HG03097 (cell line): ENCODE measurements around the gene TRAF3.
"Not testable (repeated sequence)": the region's sequence is repeated elsewhere in the genome, so short reads cannot be mapped to it uniquely, and the experiment has no call there.

ENCODE experiments used
- ATAC-seq: cut with Tn5 transposase; IDR thresholded peaks from one replicate; pipeline ENCODE4 v1.9.1; 2021; ENCODE audit not compliant: unreplicated experiment, low FRiP score

The TRAF3 gene

DNA sequence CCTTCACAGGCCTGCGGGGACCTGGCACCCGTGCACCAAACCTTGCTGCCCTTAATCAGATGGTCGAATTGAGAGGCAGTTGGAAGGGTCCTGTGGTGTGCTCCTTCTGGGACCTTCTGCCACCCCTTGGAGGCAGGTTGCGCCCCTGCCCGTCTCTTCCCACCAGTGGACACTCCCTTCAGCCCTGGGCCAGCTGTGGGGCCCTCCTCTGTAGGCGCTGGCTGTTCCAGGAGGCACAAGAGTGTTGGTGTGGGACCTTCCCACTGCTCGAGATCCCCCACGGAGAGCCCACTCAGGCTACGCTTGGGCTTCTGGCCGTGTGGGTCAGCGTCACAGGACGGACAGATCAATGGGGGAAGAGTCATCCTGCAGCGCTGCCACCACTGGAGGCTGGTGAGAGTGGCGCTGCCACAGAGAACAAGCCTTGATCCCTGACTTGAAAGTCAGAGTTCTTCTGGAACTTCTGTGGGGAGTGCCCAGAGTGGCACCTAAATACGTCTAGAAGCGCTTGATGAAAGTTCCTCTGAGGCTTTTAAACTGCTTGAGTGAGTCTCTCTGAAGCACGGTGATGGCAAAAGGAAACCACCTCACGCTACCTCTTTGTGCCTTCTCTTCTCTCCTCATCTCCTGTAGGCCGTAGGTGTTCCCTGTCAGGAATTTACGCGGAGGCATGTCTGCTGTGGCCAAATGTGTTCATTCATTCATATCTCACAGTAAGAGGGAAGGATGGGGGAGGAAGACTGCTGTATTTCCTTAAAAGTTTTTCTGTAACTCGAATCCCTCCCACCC lies 48.3 kb downstream of the TRAF3 start:
- ATAC-seq = no peak

DNA sequence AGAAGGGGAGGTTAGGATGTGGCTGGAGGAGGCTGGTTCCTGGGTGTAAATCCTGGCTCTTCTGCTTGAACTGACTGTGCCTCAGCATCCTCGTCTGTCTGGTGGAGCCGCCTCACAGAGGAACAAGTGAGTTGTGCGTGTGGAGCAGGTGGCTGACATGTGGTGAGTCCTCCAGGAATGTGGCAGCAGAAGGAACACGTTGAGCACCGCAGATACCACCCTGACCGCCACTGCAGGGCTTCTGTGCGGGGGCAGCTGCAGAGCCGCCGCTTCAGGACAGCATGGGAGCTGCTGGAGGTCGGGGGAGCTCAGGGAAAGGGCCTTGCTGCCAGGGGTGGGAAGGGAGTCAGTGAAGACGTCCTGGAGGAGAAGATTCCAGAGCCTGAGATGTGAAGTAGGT lies 48.9 kb downstream of the TRAF3 start:
- no peak for ATAC-seq

DNA sequence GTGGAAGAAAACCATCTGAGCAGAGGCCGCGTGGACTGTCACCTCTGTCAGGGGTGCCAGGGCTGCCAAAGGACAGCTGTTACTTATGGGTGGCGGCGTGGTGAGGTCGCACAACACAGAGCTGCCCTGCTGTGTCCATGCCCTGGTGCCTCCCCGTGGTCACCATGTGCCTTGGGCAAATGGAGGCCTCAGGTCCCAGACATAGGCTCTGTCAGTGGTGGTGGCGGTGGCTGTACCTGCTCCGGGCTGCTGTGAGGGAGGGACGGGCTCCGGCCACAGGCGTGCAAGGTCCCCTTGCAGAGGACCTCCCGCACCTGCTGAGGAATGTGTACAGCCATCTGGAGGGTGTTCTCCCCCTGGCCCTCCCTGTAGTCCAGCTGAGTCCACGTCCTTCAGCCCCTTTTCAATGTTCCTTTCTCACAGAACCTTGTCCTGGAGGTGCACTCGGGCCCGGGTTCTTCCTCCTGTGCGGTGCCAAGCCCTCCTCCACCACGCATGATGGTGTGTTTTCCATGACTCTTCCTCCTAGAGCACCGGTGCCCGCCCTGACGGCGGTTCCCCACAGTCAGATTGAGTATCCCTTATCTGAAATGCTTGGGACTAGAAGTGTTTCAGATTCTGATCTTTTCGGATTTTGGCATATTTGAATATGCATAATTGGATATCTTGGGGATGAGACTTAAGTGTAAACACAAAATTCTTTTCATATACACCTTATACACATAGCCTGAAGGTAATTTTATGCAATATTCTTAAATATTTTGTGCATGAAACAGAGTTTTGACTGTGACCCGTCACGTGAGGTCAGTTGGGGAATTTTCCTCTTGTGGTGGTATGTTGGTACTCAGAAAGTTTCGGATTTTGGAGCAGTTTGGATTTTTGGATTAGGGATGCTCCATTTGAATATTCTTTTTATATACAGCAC lies 49.8 kb downstream of the TRAF3 start:
- no peak for ATAC-seq

GRCh38 chr14:102827716-102828115 lies 50.5 kb downstream of the TRAF3 start:
- ATAC-seq = no peak

GRCh38 chr14:102828151-102828550 lies 50.9 kb downstream of the TRAF3 start:
- no peak for ATAC-seq

DNA sequence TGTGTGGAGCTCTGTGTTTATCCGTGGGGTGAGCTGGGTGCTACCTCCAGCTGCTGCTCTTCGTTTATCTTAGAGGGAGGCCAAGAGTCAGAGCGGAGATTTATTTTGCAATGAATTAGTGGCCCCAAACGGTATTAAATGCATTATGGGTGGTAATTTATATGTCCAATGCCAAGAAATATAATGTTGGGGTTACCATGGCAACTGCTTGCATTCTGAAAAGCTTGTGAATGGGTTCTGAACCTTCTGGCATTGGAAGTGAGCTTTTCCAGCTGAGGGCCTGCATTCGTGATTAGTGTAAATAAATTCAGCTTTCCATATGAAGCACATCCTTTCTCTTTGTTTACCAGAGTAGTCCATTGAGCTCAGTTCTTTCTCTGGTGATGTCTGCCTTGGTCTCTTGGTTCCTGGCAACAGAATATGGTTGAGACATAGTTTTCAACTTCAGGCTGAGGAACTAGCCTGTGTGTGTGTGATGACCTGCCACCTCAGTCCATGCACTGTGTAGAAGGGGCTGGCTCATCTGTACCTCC lies 51.8 kb downstream of the TRAF3 start:
- no peak for ATAC-seq

DNA sequence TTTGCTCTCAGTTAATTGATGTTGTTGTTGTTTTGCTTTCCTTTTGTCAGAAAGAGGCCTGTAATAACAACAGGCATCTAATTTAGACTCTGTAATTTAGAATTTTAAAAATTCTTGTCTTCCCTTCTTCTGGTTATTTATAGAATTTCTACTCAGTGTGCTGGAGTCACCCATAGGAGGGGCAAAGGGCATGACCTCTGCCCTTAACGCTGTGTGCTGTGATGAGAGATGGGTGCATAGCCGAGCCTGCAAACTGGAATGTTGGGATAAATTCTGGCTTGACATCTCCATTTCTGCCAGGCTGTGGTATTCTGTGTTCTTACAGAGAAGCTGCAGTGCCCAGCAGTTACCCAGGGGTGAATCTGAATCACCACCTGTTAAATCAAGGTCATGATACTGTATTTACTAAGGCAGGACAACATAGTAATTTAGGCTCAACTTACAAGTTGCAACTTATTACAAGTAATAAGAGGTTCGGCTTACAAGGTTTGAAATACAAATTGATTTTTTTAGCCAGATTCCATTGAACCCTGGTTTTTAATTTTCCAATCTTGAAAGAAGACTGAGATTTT lies 53.3 kb downstream of the TRAF3 start:
- no peak for ATAC-seq

- no peak for ATAC-seq
These were observed 54.0 kb downstream of the TRAF3 start for GRCh38 chr14:102831163-102831804.

- ATAC-seq = no peak
These were observed 56.1 kb downstream of the TRAF3 start for GRCh38 chr14:102833341-102833740.

DNA sequence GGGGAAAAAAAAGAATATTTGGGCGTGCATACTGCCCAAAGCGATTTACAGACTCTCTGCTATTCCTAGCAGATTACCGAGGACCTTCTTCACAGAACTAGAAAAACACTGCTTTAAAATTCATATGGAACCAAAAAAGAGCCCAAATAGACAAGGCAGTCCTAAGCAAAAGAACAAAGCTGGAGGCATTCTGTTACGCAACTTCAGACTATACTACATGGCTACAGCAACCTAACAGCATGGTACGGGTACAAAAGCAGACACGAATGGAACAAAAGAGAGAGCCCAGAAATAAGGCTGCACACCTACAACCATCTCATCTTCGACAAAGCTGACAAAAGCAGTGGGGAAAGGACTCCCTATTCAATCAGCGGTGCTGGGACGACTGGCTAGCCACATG lies 56.7 kb downstream of the TRAF3 start:
- no peak for ATAC-seq

GRCh38 chr14:102835959-102836358 lies 58.7 kb downstream of the TRAF3 start:
- ATAC-seq = no peak

DNA sequence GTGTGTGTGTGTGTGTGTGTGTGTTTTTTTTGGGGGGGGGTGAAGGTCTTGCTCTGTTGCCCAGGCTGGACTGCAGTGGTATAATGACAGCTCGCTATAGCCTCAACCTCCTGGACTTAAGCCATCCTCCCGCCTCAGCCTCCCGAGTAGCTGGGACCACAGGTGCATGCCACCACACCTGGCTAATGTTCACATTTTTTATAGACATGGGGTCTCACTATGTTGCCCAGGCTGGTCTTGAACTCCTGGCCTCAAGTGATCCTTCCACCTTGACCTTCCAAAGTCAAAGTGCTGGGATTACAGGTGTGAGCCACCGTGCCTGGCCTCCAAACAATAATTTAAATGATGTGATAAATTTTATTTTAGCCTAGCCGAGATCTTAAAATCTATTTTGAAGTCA lies 59.9 kb downstream of the TRAF3 start:
- ATAC-seq = not testable (repeated sequence)

- no peak for ATAC-seq
These were observed 61.3 kb downstream of the TRAF3 start for GRCh38 chr14:102838501-102838900.

DNA sequence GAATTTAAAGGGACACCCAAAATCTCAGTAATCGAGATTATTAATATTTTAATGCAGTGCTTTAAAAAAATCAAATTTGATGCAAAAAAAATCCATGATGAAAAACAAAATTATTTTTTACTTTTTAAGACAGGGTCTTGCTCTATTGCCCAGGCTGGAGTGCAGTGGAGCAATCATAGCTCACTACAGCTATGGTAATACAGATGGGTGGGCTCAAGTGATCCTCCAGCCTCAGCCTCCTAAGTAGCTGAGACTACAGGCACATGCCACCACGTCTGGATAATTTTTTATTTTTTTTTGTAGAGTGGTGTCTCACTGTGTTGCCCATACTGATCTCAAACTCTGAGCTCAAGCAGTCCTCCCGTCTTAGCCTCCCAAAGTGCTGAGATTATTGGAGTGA lies 62.9 kb downstream of the TRAF3 start:
- ATAC-seq = no peak

- ATAC-seq = no peak
These were observed 63.7 kb downstream of the TRAF3 start for GRCh38 chr14:102840771-102841528.

DNA sequence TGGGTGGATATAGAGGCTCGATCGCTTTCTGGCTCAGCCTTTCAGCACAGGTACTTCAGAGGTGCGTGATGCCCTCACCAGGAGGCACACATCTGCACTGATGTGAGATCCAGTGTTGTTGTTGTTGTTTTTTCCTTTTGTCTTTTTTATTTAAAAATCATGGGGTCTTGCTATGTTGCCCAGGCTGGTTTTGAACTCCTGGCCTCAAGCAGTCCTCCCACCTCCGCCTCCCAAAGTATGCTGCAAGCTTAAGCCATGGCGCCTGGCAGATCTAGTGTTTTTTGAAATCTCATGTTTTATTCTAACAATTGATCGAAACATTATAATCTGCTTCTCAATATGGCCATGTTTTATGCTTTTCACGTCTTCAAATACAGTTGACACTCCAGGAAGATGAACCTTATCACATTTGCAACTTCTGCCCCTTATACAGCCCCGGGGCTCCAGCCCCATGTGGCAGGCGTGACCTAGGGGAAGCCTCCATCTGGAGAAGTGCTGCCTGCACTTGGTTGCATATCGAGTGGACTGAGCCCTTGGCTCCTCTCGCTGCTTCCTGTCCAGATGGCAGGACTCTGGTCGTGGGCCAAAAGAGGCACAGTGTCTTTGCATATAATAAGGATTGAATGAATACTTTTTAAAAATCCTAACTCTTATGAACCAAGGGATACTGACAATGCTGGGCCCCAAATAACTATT lies 71.7 kb downstream of the TRAF3 start:
- ATAC-seq = no peak

DNA sequence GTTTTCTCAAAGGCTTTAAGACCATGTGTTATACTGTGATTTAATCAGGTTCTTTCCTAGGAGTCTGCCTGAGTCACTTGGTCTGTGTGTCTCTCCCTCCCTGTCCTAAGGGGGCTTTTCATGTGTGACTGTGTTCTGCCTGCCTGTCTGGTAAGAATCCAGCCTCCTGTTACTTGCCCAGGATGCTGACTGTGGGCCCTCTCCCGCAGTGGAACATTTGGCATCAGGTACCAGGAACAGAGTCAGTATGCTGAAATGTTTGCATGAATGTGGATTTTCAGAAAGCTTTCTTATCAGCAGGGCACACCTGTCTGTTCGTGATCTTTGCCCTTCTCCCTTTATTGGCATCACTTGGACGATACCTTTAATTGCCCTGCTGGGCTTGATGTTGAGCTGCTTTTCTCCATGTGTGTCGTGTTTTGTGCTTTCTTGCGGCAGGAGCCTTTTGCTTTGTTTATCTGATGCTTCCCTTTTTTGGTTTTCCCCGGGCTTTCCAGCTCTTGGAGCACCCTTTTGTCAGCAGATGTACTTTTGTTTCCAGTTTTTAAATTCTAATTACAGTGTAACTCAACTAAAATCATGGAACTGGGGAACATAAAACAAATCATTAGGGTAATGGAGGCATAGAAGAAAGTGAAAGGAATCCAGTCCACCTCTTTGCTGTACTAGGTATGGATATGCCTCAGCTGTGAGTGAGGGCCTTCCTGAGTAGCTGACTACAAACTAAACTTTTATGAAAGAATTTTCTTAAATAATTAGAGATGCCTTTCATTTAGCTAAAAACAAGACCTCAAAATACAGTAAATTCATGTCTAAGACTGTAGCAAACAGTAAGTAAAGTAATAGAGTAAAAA lies 72.5 kb downstream of the TRAF3 start:
- ATAC-seq = no peak

GRCh38 chr14:102853648-102854047 lies 76.4 kb downstream of the TRAF3 start:
- no peak for ATAC-seq
